Measurements from ENCODE around the gene ZNF521.

The ZNF521 gene

DNA sequence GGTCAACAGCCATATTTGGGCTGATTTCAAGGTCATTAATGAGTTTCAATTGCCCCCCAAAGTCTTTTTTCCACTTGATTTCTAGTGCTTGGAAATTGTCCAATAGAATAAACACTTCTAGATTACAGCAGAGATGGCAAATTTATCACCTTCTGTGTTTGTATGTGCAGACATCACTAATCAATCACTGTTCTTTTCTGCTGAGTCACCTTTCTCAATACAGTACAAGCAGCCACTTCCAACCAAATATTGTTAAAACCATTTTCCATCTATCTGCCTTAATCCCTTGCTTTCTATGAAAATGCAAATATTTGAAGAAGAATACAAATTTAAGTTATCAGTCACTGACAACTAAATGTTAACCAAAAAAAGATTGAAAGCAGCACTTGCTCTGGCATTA, 40.2 kb upstream of the ZNF521 start:
- no peak for ATAC-seq
- TF ChIP-seq ZFP30 (CRISPR knock-in tag; IDR thresholded peaks at IDR 0.05) (no peak), ZC3H10 (CRISPR knock-in tag; IDR thresholded peaks at IDR 0.05) (no peak), ZFP3 (CRISPR knock-in tag; IDR thresholded peaks at IDR 0.05) (no peak), ZNF70 (CRISPR knock-in tag; IDR thresholded peaks at IDR 0.05) (no peak), ZNF565 (CRISPR knock-in tag; conservative IDR thresholded peaks at IDR 0.05; ENCODE audit: low read depth) (no peak), CSDC2 (CRISPR knock-in tag; IDR thresholded peaks at IDR 0.05) (no peak), TOX (CRISPR knock-in tag; IDR thresholded peaks at IDR 0.05; ENCODE audit: borderline replicate concordance) (no peak), ESRRG (CRISPR knock-in tag; IDR thresholded peaks at IDR 0.05) (no peak), BACH2 (CRISPR knock-in tag; IDR thresholded peaks at IDR 0.05; ENCODE audit: borderline replicate concordance) (no peak), TCF4 (CRISPR knock-in tag; IDR thresholded peaks at IDR 0.05; ENCODE audit: borderline replicate concordance) (no peak), ZNF8 (CRISPR knock-in tag; IDR thresholded peaks at IDR 0.05) (no peak), RARB (CRISPR knock-in tag; IDR thresholded peaks at IDR 0.05) (no peak), ARNTL (CRISPR knock-in tag; IDR thresholded peaks at IDR 0.05; ENCODE audit: borderline replicate concordance, low read depth) (no peak), GLIS3 (CRISPR knock-in tag; IDR thresholded peaks at IDR 0.05) (no peak), SNAI2 (CRISPR knock-in tag; IDR thresholded peaks at IDR 0.05) (no peak), ISL1 (CRISPR knock-in tag; IDR thresholded peaks at IDR 0.05) (no peak), PPARA (CRISPR knock-in tag; IDR thresholded peaks at IDR 0.05; ENCODE audit: borderline replicate concordance) (no peak)
- TF ChIP-seq, protein P1, sequence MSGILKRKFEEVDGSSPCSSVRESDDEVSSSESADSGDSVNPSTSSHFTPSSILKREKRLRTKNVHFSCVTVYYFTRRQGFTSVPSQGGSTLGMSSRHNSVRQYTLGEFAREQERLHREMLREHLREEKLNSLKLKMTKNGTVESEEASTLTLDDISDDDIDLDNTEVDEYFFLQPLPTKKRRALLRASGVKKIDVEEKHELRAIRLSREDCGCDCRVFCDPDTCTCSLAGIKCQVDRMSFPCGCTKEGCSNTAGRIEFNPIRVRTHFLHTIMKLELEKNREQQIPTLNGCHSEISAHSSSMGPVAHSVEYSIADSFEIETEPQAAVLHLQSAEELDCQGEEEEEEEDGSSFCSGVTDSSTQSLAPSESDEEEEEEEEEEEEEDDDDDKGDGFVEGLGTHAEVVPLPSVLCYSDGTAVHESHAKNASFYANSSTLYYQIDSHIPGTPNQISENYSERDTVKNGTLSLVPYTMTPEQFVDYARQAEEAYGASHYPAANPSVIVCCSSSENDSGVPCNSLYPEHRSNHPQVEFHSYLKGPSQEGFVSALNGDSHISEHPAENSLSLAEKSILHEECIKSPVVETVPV (CRISPR knock-in tag; IDR thresholded peaks at IDR 0.05) = no peak
- TF ChIP-seq, protein P2, sequence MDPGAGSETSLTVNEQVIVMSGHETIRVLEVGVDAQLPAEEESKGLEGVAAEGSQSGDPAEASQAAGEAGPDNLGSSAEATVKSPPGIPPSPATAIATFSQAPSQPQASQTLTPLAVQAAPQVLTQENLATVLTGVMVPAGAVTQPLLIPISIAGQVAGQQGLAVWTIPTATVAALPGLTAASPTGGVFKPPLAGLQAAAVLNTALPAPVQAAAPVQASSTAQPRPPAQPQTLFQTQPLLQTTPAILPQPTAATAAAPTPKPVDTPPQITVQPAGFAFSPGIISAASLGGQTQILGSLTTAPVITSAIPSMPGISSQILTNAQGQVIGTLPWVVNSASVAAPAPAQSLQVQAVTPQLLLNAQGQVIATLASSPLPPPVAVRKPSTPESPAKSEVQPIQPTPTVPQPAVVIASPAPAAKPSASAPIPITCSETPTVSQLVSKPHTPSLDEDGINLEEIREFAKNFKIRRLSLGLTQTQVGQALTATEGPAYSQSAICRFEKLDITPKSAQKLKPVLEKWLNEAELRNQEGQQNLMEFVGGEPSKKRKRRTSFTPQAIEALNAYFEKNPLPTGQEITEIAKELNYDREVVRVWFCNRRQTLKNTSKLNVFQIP (CRISPR knock-in tag; IDR thresholded peaks at IDR 0.05; ENCODE audit: borderline replicate concordance, low read depth) = no peak

DNA sequence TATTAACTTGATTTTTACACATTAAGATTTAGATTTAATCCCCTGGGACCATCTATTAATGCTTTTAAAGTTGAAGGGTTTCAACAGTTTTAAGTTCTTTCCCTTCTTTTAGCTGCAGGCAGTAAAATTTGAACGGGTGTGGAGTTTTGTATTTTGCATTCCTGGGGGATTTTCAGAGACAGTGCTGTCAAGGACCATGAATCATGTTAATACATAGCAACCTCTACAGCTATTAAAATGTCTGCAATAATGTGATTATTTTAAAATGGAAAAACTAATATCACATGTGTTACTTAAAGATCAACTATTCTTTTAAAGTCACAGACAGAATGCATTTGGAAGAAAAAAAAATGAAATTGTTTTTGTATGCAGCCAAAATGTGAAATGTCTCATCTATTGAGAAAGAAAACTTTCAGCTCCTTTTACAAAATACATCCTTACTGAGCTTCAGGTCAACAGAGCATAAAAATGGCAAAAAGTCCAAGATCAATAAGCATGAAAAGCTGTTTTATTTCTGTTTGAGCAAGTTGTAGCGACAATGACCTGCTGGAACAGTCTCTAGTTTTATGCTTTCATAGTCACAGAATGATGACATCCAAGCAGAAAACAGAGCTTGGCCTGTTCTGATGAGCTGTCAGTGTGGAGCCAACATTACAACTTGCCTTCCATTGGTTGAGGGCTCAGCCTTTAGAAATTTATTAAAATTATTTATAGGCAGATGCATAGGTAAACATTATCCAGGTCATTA, 21.6 kb upstream of the ZNF521 start:
- peak; percentile 73 for TF ChIP-seq ISL1 (CRISPR knock-in tag; IDR thresholded peaks at IDR 0.05)
- TF ChIP-seq, protein P3, sequence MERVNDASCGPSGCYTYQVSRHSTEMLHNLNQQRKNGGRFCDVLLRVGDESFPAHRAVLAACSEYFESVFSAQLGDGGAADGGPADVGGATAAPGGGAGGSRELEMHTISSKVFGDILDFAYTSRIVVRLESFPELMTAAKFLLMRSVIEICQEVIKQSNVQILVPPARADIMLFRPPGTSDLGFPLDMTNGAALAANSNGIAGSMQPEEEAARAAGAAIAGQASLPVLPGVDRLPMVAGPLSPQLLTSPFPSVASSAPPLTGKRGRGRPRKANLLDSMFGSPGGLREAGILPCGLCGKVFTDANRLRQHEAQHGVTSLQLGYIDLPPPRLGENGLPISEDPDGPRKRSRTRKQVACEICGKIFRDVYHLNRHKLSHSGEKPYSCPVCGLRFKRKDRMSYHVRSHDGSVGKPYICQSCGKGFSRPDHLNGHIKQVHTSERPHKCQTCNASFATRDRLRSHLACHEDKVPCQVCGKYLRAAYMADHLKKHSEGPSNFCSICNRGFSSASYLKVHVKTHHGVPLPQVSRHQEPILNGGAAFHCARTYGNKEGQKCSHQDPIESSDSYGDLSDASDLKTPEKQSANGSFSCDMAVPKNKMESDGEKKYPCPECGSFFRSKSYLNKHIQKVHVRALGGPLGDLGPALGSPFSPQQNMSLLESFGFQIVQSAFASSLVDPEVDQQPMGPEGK (CRISPR knock-in tag; IDR thresholded peaks at IDR 0.05; ENCODE audit: borderline replicate concordance) = no peak
- no peak for TF ChIP-seq ESRRG (CRISPR knock-in tag; IDR thresholded peaks at IDR 0.05)
- TF ChIP-seq ZC3H10 (CRISPR knock-in tag; IDR thresholded peaks at IDR 0.05) = no peak
- no peak for TF ChIP-seq TOX (CRISPR knock-in tag; IDR thresholded peaks at IDR 0.05; ENCODE audit: borderline replicate concordance)
- TF ChIP-seq, protein P1 (CRISPR knock-in tag; IDR thresholded peaks at IDR 0.05) = no peak
- TF ChIP-seq, protein P2 (CRISPR knock-in tag; IDR thresholded peaks at IDR 0.05; ENCODE audit: borderline replicate concordance, low read depth) = no peak
- peak; percentile 80 for ATAC-seq

DNA sequence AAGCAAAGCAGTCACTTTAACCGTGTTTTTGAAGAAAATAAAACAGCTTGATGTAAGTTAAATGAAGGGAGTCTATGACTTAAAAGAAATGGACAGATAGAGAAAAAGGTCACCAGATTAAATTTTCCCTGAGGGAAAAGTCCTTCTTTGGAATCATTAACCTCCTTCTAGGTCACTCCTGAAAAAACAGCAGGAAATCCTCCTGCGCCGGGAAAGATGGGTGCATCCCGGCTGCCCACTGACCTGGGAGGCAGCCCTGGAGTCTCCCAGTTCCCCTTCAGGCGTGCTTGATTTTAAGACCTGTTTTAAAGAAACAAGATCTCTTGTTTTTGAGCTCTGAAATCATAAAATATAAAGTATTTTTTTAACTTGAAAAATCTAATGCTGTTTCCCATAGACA, 18.4 kb upstream of the ZNF521 start:
- TF ChIP-seq ZFP3 (CRISPR knock-in tag; IDR thresholded peaks at IDR 0.05) (no peak), RARB (CRISPR knock-in tag; IDR thresholded peaks at IDR 0.05) (no peak)
- ATAC-seq = no peak

Data from SK-N-SH treated with all-trans-retinoic acid at 6 μM for 48 hours (cell line).